NCI-H2196 treated with DMSO at 0.1 percent for 48 hours (cell line): ENCODE results near the gene KIF1A.
"Not testable (repeated sequence)": the region's sequence is repeated elsewhere in the genome, so short reads cannot be mapped to it uniquely, and the experiment has no call there.

ENCODE experiments used
- DNase-seq: peaks from one replicate; lab custom pipeline; 2025; ENCODE audit not compliant: unreplicated experiment; lab: John Stamatoyannopoulos, UW

Gene KIF1A

DNA sequence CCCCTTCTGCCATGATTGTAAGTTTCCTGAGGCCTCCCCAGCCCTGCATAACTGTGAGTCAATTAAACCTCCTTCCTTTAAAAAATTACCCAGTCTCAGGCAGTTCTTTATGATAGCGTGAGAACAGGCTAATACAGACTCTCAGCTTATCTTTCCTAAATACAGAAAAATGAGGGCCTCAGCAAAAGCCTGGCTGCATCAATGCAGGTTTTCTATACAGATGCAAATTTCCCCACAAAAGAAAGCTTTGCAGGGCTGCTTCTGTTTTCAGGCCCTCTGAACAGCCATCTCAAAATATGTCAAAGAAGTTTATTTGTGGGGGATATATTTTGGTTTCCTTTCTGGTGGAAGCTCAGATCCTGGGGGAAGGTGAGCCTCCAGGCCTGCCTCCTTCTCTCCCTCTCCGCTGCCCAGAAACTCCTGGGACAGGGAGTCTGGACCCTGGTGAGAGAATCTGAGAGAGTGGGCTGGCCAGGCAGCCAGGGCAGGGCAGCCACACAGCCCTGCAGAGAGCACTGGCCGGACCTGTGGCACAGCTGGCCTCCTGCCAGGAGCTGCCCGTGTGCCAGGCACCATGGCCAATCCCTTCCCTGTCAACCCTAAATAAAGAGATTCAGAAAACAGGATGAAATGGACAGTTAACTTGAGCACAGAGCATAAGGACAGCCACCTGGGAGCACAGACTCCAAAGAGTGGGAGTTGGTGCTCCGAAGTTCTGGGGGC lies 27.0 kb upstream of the KIF1A start:
- DNase-seq: no peak

DNA sequence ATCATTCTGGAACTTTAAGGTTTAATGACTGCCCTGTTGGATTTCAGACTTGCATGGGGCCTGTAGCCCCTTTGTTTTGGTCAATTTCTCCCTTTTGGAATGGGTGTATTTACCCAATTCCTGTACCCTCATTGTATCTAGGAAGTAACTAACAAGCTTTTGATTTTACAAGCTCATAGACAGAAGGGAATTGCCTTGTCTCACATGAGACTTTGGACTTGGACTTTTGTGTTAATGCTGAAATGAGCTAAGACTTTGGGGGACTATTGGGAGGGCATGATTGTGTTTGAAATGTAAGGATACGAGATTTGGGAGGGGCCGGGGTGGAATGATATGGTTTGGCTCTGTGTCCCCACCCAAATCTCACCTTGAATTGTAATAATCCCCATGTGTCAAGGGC lies 26.3 kb upstream of the KIF1A start:
- DNase-seq: not testable (repeated sequence)

GRCh38 chr2:240840435-240841060 lies 20.5 kb upstream of the KIF1A start:
- peak; percentile 44 for DNase-seq

- no peak for DNase-seq
These were observed 19.4 kb upstream of the KIF1A start for GRCh38 chr2:240839152-240840143.

DNA sequence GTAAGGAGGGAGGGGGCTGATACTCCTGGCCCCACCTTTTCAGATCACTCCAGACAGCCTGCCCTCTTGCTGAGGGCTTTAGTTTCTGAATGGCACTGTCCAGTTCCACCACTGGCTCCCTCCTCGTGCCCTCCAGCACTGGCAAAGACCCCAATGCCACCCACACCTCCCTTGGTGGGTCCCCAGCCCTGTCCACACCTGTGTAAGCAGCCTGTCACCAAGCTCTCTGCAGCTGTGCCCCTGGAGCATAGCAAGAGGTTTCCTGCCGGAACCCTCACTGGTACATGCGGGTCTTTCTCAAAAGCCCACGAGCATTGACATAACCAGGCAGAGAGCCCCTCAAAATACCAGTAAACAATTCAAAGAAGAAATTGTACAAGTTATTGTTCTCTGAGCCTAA lies 17.6 kb upstream of the KIF1A start:
- DNase-seq: no peak

DNA sequence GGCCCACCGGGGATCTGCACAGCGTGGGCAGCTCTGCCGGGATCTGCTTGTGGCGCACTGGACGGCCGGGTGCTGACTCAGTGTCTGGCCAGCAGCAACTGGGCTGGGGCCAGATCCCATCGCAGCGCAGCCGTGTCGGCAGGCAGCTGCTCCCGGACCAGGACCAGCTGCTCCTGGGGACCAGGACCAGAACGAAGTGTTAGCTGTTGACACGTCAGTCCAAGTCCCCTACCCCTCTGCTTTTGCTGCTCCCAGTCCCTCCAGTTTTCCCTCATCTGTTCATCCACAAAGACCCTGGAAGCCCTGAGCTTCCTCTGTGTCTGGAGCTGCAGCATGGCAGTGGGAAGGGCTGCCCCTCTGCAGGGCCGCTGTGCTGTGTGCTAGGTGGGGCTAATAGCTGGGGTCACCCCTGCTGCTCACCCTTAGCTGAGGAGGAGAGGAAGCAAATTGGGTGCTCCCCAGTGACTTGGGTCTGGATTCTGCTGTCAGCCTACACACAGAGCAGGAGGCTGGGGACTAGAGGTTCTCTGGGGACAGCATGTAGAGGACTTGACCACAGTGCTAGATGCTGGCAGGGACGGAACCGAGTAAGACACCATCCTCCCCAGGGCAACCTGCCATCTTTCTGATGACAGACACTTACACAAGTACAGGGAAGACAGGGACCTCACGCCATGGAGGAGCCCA lies 16.9 kb upstream of the KIF1A start:
- no peak for DNase-seq

DNA sequence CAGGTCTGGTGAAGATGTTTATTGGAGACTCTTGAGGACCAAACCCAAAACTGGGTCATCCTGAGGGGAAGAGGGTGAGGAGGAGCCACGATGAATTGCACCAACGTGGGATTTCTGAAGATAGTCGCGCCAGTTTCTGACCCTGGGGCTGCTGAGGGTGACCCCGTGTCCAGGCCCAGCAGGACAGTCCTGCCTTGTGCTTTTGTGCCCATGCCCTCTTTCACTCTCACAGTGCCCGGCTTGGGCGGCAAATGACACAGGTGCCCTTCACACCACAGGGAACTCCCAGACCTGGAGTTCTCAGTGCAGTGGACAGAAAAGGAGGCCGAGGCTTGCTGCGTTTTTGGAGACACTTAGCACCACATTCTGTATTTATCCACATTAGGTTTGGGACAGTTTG lies 15.5 kb upstream of the KIF1A start:
- no peak for DNase-seq

DNA sequence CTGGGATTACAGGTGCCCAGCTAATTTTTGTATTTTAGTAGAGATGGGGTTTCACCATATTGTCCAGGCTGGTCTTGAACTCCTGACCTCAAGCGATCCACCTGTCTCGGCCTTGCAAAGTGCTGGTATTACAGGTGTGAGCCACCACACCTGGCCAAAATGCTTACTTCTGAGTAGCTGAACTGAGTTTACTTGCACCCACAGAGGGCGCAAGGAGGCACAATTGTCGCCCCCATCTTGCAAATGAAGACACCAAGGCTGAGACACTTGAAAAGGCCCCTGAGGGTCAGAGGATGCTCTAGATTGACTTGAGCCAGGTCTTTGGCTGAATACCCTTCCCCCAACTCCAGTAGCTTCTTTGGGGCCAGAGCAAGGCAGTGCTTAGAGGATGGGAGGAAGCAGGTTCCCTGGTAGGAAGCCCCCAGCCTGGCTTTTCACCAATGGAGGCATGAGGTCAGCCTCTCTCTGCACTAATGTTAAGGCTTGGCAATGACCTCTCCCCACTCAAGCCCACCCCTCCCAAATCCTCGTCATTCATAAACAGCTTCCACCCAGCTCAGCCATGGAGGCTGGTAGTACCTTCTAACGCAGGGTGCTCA lies 14.5 kb upstream of the KIF1A start:
- DNase-seq: no peak

DNA sequence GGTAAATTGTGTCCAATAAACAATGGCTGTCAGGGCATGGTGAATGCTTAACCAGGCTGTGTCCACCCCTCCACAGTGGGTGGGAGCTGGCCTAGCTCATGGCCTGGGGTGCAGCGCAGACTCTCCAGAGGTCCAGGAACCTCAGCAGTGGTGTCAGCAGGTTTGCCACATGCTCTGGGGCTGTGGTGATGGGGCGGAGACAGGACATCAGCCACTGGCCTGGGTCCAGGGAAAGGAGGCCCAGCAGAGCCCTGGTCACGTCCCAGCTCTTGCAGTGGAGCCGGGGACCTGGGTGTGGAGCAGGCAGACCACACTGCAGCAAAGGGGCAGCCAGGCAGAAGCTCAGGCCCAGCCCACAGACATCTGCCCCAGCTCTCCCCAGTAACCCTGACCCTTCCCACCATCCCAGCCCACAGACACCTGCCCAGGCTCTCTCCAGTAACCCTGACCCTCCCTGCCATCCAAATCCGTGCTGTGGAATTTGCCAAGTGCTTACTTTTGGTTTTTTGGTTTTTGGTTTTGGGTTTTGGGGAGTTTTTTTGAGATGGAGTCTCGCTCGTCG lies 13.8 kb upstream of the KIF1A start:
- DNase-seq: no peak

DNA sequence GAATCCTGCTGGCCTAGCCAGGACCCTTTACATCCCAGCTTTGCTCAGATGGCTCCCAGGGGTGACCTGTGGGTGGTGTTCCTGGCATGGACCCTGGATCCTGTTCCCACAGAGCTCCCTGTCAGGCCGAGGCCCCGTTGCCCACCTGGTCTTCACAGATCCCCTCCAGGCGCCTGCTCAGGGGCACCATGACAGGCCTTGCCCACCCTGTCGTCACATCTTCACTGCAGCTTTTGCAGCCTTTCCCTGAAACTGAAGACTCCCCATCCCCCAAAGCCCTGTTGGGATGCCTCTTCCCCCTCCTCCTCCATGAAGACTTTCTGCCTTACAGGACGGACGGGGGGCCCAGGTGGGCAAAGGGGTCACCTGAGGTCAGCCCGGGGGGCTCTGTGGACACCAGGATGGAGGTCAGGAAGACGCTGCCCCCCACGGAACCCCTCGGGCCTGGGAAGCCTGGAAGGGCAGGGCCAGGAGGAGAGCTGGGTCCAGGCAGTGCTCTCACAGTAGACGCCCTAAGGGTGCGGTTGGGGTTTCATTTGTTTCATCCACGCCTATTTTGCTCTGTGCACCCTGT lies 13.0 kb upstream of the KIF1A start:
- no peak for DNase-seq

- peak; percentile 88 for DNase-seq
These were observed 12.2 kb upstream of the KIF1A start for GRCh38 chr2:240832205-240832727.

- DNase-seq: no peak
These were observed 11.7 kb upstream of the KIF1A start for GRCh38 chr2:240831594-240832204.

GRCh38 chr2:240825476-240825875 lies 5.5 kb upstream of the KIF1A start:
- DNase-seq: no peak

DNA sequence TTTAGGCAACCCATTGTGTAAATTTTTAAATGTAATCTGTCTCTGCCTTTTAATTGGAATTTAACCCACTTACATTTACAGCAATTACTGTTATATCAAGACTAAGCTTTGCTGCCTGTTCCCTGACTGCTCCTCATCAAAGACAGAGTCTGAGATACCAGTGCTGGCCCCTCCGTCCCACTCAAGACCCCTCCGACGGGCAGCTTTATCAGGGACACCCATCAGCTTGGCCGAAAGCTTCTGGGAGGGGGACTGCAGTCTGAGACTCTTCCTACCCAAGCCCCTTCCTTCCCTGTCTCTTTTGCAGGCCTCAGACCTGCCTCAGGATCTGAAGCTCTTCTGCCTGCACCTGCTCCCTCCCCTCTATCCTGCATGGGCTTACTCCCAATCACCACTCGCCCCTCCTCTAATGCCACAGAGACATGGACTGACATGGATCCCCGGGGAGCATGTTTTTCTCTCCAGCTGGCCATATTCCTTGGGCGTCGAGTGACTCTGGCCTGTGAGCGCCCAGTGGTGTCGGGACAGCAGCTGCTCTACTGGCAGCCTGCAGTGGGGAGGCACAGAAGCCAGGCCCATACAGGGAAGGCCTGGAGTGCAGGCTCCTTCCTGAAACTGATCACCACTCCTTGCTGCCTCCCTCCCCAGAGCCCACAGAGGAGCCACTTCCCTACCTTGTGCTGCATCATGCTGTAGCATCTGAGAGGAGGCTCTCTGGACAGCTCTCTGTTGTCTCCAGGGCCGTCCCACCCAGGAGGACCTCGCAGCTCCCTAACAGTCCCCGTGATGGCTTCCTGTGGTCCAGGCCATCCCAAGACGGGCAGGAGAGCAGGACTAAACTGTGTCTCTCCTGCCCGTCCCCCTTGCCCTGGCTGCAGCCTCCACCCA lies 3.7 kb upstream of the KIF1A start:
- peak; percentile 7 for DNase-seq

DNA sequence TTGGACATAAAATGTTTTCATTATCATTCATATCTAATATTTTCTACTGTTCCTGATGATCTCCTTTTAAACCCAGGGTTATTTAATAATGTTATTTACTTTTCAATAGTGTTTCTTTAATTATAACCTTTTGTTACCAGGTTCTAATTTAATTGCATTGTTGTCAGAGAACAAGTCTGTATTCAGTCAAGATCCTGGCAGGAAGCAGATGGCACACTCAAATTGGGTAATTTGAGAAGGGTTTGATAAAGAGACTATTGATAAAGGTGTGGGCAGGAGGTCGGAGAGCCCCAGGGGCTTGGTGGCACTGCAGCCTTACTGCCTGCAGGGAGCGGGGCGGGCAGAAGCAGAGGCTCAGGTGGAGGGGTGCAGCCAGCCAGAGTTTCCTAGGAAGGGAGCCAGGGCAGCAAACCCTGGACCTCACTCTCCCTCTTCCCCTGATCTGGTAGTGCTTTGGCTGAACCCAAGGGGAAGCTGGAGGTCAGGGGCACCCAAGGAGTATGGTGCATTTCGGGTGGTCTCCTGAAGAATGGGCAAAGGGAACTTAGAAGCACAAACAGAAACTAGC lies 2.3 kb upstream of the KIF1A start:
- peak; percentile 60 for DNase-seq

GRCh38 chr2:240821429-240821778 lies 1.4 kb upstream of the KIF1A start:
- no peak for DNase-seq

DNA sequence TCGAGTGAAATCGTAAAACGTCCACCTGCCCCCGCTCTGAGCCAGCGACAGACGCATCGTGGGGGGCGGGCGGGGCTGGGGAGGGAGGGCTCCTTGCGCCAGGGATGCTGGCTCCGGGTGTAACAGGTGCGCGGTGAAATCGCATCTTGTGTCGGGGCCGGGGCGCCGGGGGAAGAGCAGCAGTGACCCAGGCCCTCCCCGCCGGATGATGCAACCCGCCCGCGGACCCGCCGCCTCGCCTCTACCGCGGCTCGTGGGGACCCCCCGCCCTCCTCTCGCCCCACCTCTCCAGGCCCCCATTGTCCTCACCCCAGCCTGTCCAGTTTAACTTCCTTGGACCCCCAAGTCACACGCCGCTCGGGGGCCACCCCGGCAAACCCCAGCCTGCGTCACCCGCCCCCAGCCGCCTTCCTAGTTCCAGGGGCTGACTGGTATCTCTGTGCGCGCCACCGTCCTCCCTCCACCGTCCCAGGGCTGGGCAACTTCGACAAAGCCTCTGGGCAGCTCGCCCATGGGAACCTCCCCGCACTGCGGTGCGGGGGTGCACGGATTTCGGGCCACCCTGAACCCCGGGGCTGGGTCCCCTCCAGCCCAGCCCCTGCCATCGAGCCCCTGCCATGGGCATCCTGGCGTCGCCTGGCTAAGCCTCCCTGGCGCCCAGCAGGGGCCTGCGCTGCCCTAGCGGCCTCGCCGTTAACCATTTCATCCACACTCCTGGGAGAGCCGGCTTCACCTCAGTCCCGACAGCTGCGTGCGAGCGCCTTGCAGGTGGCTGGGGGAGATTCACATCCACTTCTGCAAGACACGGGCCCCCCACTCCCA lies 799 bp upstream of the KIF1A start:
- peak; percentile 56 for DNase-seq
